NT2/D1 (cell line): ENCODE results near the gene TMX1.

Source experiments
- SUZ12 ChIP-seq: IDR thresholded peaks from 2 replicates; pipeline ENCODE4 v1.6.1; 2011; ENCODE audit not compliant: insufficient read length, insufficient read depth; ENCODE audit errors: extremely low read depth
- ZNF274 ChIP-seq: IDR thresholded peaks from 2 replicates; pipeline ENCODE4 v1.6.1; 2011; ENCODE audit warnings: mild to moderate bottlenecking, low read depth, low read length

- TF ChIP-seq ZNF274 (no peak), SUZ12 (no peak)
These were observed 51.0 kb downstream of the TMX1 start for GRCh38 chr14:51291016-51291415.
